Measurements from ENCODE around the gene CD99L2. TPM values are rescaled to one million over a fixed set of nuclear protein-coding genes. Genes with fewer than 3 reads are reported as not detected.
A peak's percentile ranks its signal among the peaks of the same experiment; 100 is the strongest.
"Not testable (repeated sequence)": the region's sequence is repeated elsewhere in the genome, so short reads cannot be mapped to it uniquely, and the experiment has no call there.

The CD99L2 gene
- total RNA-seq, 4 donors from 2014 or later = 56.8 to 88.6 (median 77.6) TPM

- H3K9me3 ChIP-seq = no peaks in the 10 kb centered on the region
- H3K4me3 ChIP-seq = no peak overlapping the region
- no peaks in the 10 kb centered on the region for H3K27me3 ChIP-seq
- no peak for ATAC-seq
- no peak overlapping the region for H3K27ac ChIP-seq
- WGBS, 2 donors (ENCODE audit: low coverage in 1 of 2) = 92 to 93% methylated on average over 4 to 5 of the region's 6 CpGs
- no peaks in the 10 kb centered on the region for H3K4me1 ChIP-seq
- H3K36me3 ChIP-seq = no peaks in the 10 kb centered on the region
- TF ChIP-seq EP300 (IDR thresholded peaks at IDR 0.05) = no peak
- no peak for TF ChIP-seq CTCF (IDR thresholded peaks at IDR 0.05)
- TF ChIP-seq POLR2A (IDR thresholded peaks at IDR 0.05) = no peak
- no peak for TF ChIP-seq POLR2AphosphoS5 (IDR thresholded peaks at IDR 0.05)
Observed at GRCh38 chrX:150887906-150888465, 10.5 kb downstream of the CD99L2 start.

DNA sequence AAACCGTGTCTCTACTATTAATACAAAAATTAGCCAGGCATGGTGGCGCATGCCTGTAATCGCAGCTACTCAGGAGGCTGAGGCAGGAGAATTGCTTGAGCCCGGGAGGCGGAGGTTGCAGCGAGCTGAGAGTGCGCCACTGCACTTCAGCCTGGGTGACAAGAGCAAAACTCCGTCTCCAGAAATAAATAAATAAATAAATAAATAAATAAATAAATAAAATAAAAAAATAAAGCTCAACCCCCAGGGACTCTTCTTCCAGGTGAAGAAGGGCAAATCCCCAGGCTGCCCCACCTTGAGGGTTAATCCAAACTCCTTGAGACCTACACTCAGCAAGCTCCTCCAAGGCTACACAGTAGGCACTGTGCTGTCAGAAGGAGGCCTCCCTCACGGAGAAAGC is 11.2 kb downstream of the CD99L2 start:
- not testable (repeated sequence) for H3K27ac ChIP-seq, H3K27me3 ChIP-seq, H3K4me3 ChIP-seq, H3K9me3 ChIP-seq, ATAC-seq, H3K36me3 ChIP-seq, H3K4me1 ChIP-seq
- WGBS, 2 donors (ENCODE audit: low coverage in 1 of 2) = 81 to 100% methylated on average over 3 to 6 of the region's 9 CpGs

DNA sequence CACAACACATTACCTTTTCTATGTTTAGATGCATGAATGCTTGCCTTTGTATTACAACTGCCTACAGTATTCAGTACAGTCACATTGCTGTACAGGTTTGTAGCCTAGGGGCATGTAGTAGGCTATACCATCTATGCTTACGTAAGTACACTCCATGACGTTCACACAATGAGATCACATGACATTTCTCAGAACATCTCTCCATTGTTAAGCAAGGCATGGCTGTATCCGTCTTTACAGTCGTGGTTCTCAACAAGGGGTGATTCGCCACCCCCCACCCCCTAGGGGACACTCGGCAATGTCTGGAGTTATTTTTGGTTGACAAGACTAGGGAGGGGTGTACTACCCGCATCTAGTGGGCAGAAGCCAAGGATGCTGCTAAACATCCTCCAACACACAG is 12.1 kb downstream of the CD99L2 start:
- no peak overlapping the region for H3K4me3 ChIP-seq
- H3K4me1 ChIP-seq = no peaks in the 10 kb centered on the region
- no peak for ATAC-seq
- no peaks in the 10 kb centered on the region for H3K27me3 ChIP-seq
- no peaks in the 10 kb centered on the region for H3K9me3 ChIP-seq
- no peak overlapping the region for H3K27ac ChIP-seq
- no peak for TF ChIP-seq EP300 (IDR thresholded peaks at IDR 0.05)
- TF ChIP-seq POLR2AphosphoS5 (IDR thresholded peaks at IDR 0.05) = no peak
- 40% methylated on average over 1 of the region's 7 CpGs; no CpG with 5 or more reads in 1 of the 2 donors for WGBS, 2 donors (ENCODE audit: low coverage in 1 of 2)
- no peaks in the 10 kb centered on the region for H3K36me3 ChIP-seq

DNA sequence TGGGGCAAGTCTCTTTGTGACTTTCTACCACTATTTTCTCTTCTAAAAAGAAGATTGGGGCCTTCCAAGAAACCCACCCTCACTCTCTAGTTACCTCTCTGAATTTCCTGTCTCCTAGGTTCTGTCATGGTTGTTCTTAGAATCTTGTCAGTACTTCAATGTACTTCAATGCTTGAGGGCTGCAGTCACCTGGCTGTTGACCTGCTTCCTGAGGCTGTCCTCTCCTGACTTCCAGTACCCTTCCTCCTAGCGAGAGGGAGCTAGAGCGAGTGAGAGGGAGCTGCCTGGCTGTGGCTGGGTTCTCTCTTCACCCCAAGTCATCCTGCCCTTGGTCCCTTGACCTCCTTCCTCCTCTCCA is 17.7 kb downstream of the CD99L2 start:
- ATAC-seq = no peak

GRCh38 chrX:150879855-150880807 is 18.3 kb downstream of the CD99L2 start:
- WGBS, 2 donors (ENCODE audit: low coverage in 1 of 2) = 68 to 78% methylated on average over 4 of the region's 5 CpGs
- Histone ChIP-seq H3K4me1 (no peaks in the 10 kb centered on the region), H3K36me3 (no peaks in the 10 kb centered on the region), H3K4me3 (no peak overlapping the region), H3K27me3 (no peaks in the 10 kb centered on the region), H3K27ac (no peak overlapping the region), H3K9me3 (no peaks in the 10 kb centered on the region)
- ATAC-seq = no peak
- TF ChIP-seq POLR2AphosphoS5 (IDR thresholded peaks at IDR 0.05) (no peak), POLR2A (IDR thresholded peaks at IDR 0.05) (no peak), EP300 (IDR thresholded peaks at IDR 0.05) (no peak)

More for the DNA sequence above, 17.7 kb downstream of the CD99L2 start:
- no peaks in the 10 kb centered on the region for H3K4me1 ChIP-seq
- no peaks in the 10 kb centered on the region for H3K36me3 ChIP-seq
- no peaks in the 10 kb centered on the region for H3K27me3 ChIP-seq
- H3K4me3 ChIP-seq = no peak overlapping the region
- H3K27ac ChIP-seq = no peak overlapping the region
- no peak for TF ChIP-seq POLR2AphosphoS5 (IDR thresholded peaks at IDR 0.05)
- no peak for TF ChIP-seq EP300 (IDR thresholded peaks at IDR 0.05)
- no peak for TF ChIP-seq CTCF (IDR thresholded peaks at IDR 0.05)
- no peak for TF ChIP-seq POLR2A (IDR thresholded peaks at IDR 0.05)
- WGBS, 2 donors (ENCODE audit: low coverage in 1 of 2) = no CpG with 5 or more reads among the region's 2 CpGs
- no peaks in the 10 kb centered on the region for H3K9me3 ChIP-seq

- not testable (repeated sequence) for H3K9me3 ChIP-seq, H3K27ac ChIP-seq, ATAC-seq, H3K27me3 ChIP-seq, H3K36me3 ChIP-seq, H3K4me3 ChIP-seq
- 69 to 100% methylated on average over 1 to 2 of the region's 2 CpGs for WGBS, 2 donors (ENCODE audit: low coverage in 1 of 2)
- peaks cover 0 to 35% (median 0%) of the 10 kb centered on the region in 3 donors for H3K4me1 ChIP-seq
Observed at GRCh38 chrX:150875621-150876020, 22.8 kb downstream of the CD99L2 start.

GRCh38 chrX:150874448-150874847 is 24.0 kb downstream of the CD99L2 start:
- Histone ChIP-seq H3K9me3 (no peaks in the 10 kb centered on the region), H3K4me3 (no peak overlapping the region), H3K27me3 (no peaks in the 10 kb centered on the region), H3K27ac (peak overlapping the region; percentile 20 to 71 (median 64)), H3K4me1 (peaks cover 0 to 47% (median 0%) of the 10 kb centered on the region in 3 donors), H3K36me3 (no peaks in the 10 kb centered on the region)
- 87 to 100% methylated on average over 1 to 5 of the region's 5 CpGs for WGBS, 2 donors (ENCODE audit: low coverage in 1 of 2)
- no peak for ATAC-seq
- no peak for TF ChIP-seq EP300 (IDR thresholded peaks at IDR 0.05)
- TF ChIP-seq POLR2A (IDR thresholded peaks at IDR 0.05) = no peak
- no peak for TF ChIP-seq POLR2AphosphoS5 (IDR thresholded peaks at IDR 0.05)
- TF ChIP-seq CTCF (IDR thresholded peaks at IDR 0.05) = no peak

All from gastroesophageal sphincter (tissue), 4 donors.